H9 (cell line): ENCODE data around the gene GNPAT. TPM values are rescaled to one million over a fixed set of nuclear protein-coding genes. Genes with fewer than 3 reads are reported as not detected.

Source experiments
- DNase-seq: peaks from one replicate; pipeline ENCODE4 v3.0.0-alpha.2; 2017
- H2AFZ ChIP-seq: one replicate; pipeline ENCODE4 v1.6.1; 2013; ENCODE audit warnings: mild to moderate bottlenecking, low read length, control low read depth, moderate library complexity
- H2AK5ac ChIP-seq: 2 replicates; pipeline ENCODE4 v1.6.1; 2013; ENCODE audit warnings: low read length, control low read depth, mixed read lengths; ENCODE audit not compliant: insufficient read length
- H2BK120ac ChIP-seq: one replicate; pipeline ENCODE4 v1.6.1; 2013; ENCODE audit warnings: low read depth, mild to moderate bottlenecking, low read length, control low read depth, inconsistent platforms; ENCODE audit not compliant: poor library complexity, severe bottlenecking
- H2BK12ac ChIP-seq: 2 replicates; pipeline ENCODE4 v1.6.1; 2013; ENCODE audit warnings: low read length, control low read depth, mixed read lengths, low read depth; ENCODE audit not compliant: insufficient read length
- H2BK15ac ChIP-seq: 2 replicates; pipeline ENCODE4 v1.6.1; 2013; ENCODE audit warnings: low read depth, low read length, control low read depth
- H2BK20ac ChIP-seq: one replicate; pipeline ENCODE4 v1.6.1; 2013; ENCODE audit warnings: low read depth, mild to moderate bottlenecking, low read length, control low read depth, inconsistent platforms; ENCODE audit not compliant: poor library complexity, severe bottlenecking
- H2BK5ac ChIP-seq: 2 replicates; pipeline ENCODE4 v1.6.1; 2013; ENCODE audit warnings: low read length, control low read depth, mixed read lengths; ENCODE audit not compliant: insufficient read length
- H3K14ac ChIP-seq: 2 replicates; pipeline ENCODE4 v1.6.1; 2013; ENCODE audit warnings: low read length, control low read depth; ENCODE audit not compliant: insufficient read depth
- H3K18ac ChIP-seq: 2 replicates; pipeline ENCODE4 v1.6.1; 2013; ENCODE audit warnings: low read depth, mild to moderate bottlenecking, mixed read lengths, low read length, control low read depth; ENCODE audit not compliant: insufficient read length
- H3K23ac ChIP-seq: 2 replicates; pipeline ENCODE4 v1.6.1; 2013; ENCODE audit warnings: low read length, control low read depth, mixed read lengths, low read depth; ENCODE audit not compliant: insufficient read length
- H3K23me2 ChIP-seq: 2 replicates; pipeline ENCODE4 v1.6.1; 2013; ENCODE audit warnings: low read depth, mild to moderate bottlenecking, mixed read lengths, low read length, control low read depth; ENCODE audit not compliant: insufficient read length, poor library complexity, severe bottlenecking
- H3K27ac ChIP-seq: 2 replicates; pipeline ENCODE4 v1.5.1; 2013; ENCODE audit warnings: low read length, control low read depth, mixed read lengths, low read depth; ENCODE audit not compliant: insufficient read length
- H3K27me3 ChIP-seq: 2 replicates; pipeline ENCODE4 v1.6.1; 2013; ENCODE audit warnings: low read length, control low read depth, inconsistent platforms; ENCODE audit not compliant: insufficient read depth
- H3K4ac ChIP-seq: 2 replicates; pipeline ENCODE4 v1.6.1; 2013; ENCODE audit warnings: low read depth, mild to moderate bottlenecking, control low read depth, inconsistent platforms, low read length, moderate library complexity
- H3K4me1 ChIP-seq: 2 replicates; pipeline ENCODE4 v1.6.1; 2013; ENCODE audit warnings: low read length, control low read depth, inconsistent platforms; ENCODE audit not compliant: insufficient read depth
- H3K4me2 ChIP-seq: 2 replicates; pipeline ENCODE4 v1.6.1; 2013; ENCODE audit warnings: low read length, control low read depth, mixed read lengths; ENCODE audit not compliant: insufficient read length, insufficient read depth
- H3K56ac ChIP-seq: 2 replicates; pipeline ENCODE4 v1.6.1; 2013; ENCODE audit warnings: low read depth, mild to moderate bottlenecking, mixed read lengths, low read length, control low read depth; ENCODE audit not compliant: insufficient read length
- H3K79me1 ChIP-seq: 2 replicates; pipeline ENCODE4 v1.6.1; 2013; ENCODE audit warnings: low read depth, mild to moderate bottlenecking, moderate library complexity, low read length, control low read depth, inconsistent platforms; ENCODE audit not compliant: insufficient read depth, poor library complexity, severe bottlenecking
- H3K79me2 ChIP-seq: 2 replicates; pipeline ENCODE4 v1.6.1; 2013; ENCODE audit warnings: low read length, control low read depth, inconsistent platforms; ENCODE audit not compliant: insufficient read depth
- H3K9ac ChIP-seq: 2 replicates; pipeline ENCODE4 v1.6.1; 2013; ENCODE audit warnings: low read length, control low read depth, mixed read lengths; ENCODE audit not compliant: insufficient read length; ENCODE audit errors: extremely low read depth
- H3K9me3 ChIP-seq: one replicate; pipeline ENCODE4 v1.6.1; 2013; ENCODE audit warnings: low read depth, low read length, inconsistent platforms; ENCODE audit not compliant: control insufficient read depth
- H3T11ph ChIP-seq: one replicate; pipeline ENCODE4 v1.6.1; 2013; ENCODE audit warnings: mild to moderate bottlenecking, low read length, control low read depth, inconsistent platforms
- H4K20me1 ChIP-seq: one replicate; pipeline ENCODE4 v1.6.1; 2013; ENCODE audit not compliant: control insufficient read depth, insufficient read length, insufficient read depth
- H4K5ac ChIP-seq: 2 replicates; pipeline ENCODE4 v1.6.1; 2013; ENCODE audit warnings: low read depth, mild to moderate bottlenecking, mixed read lengths, low read length, control low read depth; ENCODE audit not compliant: insufficient read length
- H4K8ac ChIP-seq: replicated peaks from 2 replicates; pipeline ENCODE4 v1.6.1; 2013; ENCODE audit warnings: low read length, control low read depth, mixed read lengths, low read depth; ENCODE audit not compliant: insufficient read length
- H4K91ac ChIP-seq: 2 replicates; pipeline ENCODE4 v1.6.1; 2013; ENCODE audit warnings: low read depth, mild to moderate bottlenecking, moderate library complexity, mixed read lengths, low read length, control low read depth; ENCODE audit not compliant: insufficient read length
- H3K27ac Mint-ChIP-seq, 3 experiments: 2 replicates in 2 of 3; 3 replicates in 1 of 3; pipeline ENCODE4 v1.8.0; 2020 to 2021; ENCODE audit warnings: mixed read lengths in 3 of 3, mild to moderate bottlenecking in 1 of 3, moderate library complexity in 1 of 3
- H3K27me3 Mint-ChIP-seq: 2 replicates; pipeline ENCODE4 v1.8.0; 2021; ENCODE audit warnings: low read depth, mild to moderate bottlenecking, moderate library complexity, mixed read lengths
- H3K36me3 Mint-ChIP-seq, 3 experiments: 2 replicates in 2 of 3; 3 replicates in 1 of 3; pipeline ENCODE4 v1.8.0; 2020 to 2021; ENCODE audit warnings: low read depth in 3 of 3, mixed read lengths in 3 of 3; ENCODE audit not compliant: insufficient read depth in 1 of 3
- H3K4me1 Mint-ChIP-seq, 2 experiments: 2 replicates each; pipeline ENCODE4 v1.8.0; 2020; ENCODE audit warnings: mixed read lengths in 2 of 2
- H3K4me3 Mint-ChIP-seq, 2 experiments: 2 replicates in 1 of 2; 3 replicates in 1 of 2; pipeline ENCODE4 v1.8.0; 2020 to 2021; ENCODE audit warnings: mild to moderate bottlenecking in 2 of 2, mixed read lengths in 2 of 2, moderate library complexity in 1 of 2
- H3K9me3 Mint-ChIP-seq, 2 experiments: 2 replicates in 1 of 2; 3 replicates in 1 of 2; pipeline ENCODE4 v1.8.0; 2020; ENCODE audit warnings: mild to moderate bottlenecking in 2 of 2, mixed read lengths in 2 of 2, moderate library complexity in 1 of 2
- CTCF ChIP-seq: fragments of 200-600 bp; sonication (generic); conservative IDR thresholded peaks from 3 replicates; pipeline ENCODE4 v1.8.0; 2021; ENCODE audit warnings: antibody characterized with exemption, mild to moderate bottlenecking
- WGBS: extraction: QIAGEN DNeasy Blood & Tissue Kit; methylation state at CpG from one replicate; pipeline ENCODE4 v1.1.7; 2013; ENCODE audit warnings: missing lambda C conversion rate, low lambda C conversion rate, mixed read lengths; ENCODE audit not compliant: insufficient read length; ENCODE audit errors: extremely low coverage; 5-methylcytosine and 5-hydroxymethylcytosine counted together
- total RNA-seq: library from RNA; stranded (reverse); gene quantifications from 2 replicates; pipeline ENCODE4 v1.2.1, GENCODE V29; 2021

The GNPAT gene
- total RNA-seq, 1 experiment from 2014 or later, result 38.1 TPM

- Histone ChIP-seq H4K91ac (no peak overlapping the region), H3K9me3 (no peaks in the 10 kb centered on the region), H3K4ac (no peak overlapping the region), H2AFZ (no peak overlapping the region), H3K14ac (no peak overlapping the region), H3K23me2 (peaks cover 14% of the 10 kb centered on the region), H2BK120ac (no peak overlapping the region), H3T11ph (no peak overlapping the region), H2BK5ac (no peak overlapping the region), H3K23ac (no peak overlapping the region), H3K4me2 (peak overlapping the region; percentile 90), H4K5ac (no peak overlapping the region), H3K9ac (no peak overlapping the region), H3K79me1 (no peaks in the 10 kb centered on the region), H2BK20ac (no peak overlapping the region), H3K27ac (no peak overlapping the region), H4K20me1 (no peaks in the 10 kb centered on the region), H2BK15ac (no peak overlapping the region), H2BK12ac (no peak overlapping the region), H3K4me1 (no peaks in the 10 kb centered on the region), H4K8ac (no peak overlapping the region), H3K79me2 (peaks cover 4% of the 10 kb centered on the region), H3K56ac (no peak overlapping the region), H3K27me3 (no peaks in the 10 kb centered on the region), H2AK5ac (no peak overlapping the region), H3K18ac (no peak overlapping the region)
- peaks cover 0 to 15% (median 9%) of the 10 kb centered on the region in 3 experiments; a peak in 5 of 7 replicates for H3K36me3 Mint-ChIP-seq
- TF ChIP-seq CTCF, result no peak
- DNase-seq, result no peak
- no peaks in the 10 kb centered on the region for H3K27me3 Mint-ChIP-seq
- no CpG with 5 or more reads among the region's 5 CpGs for WGBS
- H3K4me1 Mint-ChIP-seq, result peaks cover 17 to 18% of the 10 kb centered on the region in 2 experiments
- no peak overlapping the region for H3K27ac Mint-ChIP-seq
- H3K9me3 Mint-ChIP-seq, result no peaks in the 10 kb centered on the region
- peak overlapping the region; percentile 93 to 95; a peak in 4 of 5 replicates for H3K4me3 Mint-ChIP-seq
Observed at GRCh38 chr1:231242516-231243198, 1.6 kb downstream of the GNPAT start.
